Fibroblast of lung (primary cell): ENCODE results near the gene SLC5A1.

Source experiments
- EZH2 ChIP-seq: IDR thresholded peaks from 2 replicates; pipeline ENCODE4 v1.5.1; 2012; ENCODE audit warnings: low read length, control low read depth, mild to moderate bottlenecking; ENCODE audit errors: missing control alignments
- TF ChIP-seq, protein P1 (sequence below), 2 donors: IDR thresholded peaks in 1 of 2; conservative IDR thresholded peaks in 1 of 2; 1 replicate in 1 of 2; 2 replicates in 1 of 2; pipeline ENCODE4 v1.5.1; 2011 to 2012; ENCODE audit warnings: low read length in 2 of 2, control low read depth in 1 of 2, inconsistent platforms in 1 of 2, low read depth in 1 of 2, mild to moderate bottlenecking in 1 of 2

DNA sequence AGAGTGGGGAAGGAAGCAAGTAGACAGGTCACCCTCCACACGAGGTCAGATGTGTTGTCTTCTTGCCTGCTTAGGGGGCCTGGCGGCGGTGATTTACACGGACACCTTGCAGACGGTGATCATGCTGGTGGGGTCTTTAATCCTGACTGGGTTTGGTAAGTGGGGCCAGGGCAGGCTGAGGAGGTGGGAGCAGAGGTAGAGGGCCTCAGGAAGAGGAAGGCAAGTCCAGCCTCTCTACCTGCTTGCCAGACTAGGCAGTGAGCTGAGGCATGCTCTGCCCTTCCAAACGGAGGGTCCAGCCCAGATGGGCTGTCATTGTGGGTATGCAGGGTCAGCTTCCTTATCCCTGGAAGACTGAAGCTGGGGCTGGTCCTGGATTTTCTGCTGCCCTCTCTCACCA lies 39.9 kb downstream of the SLC5A1 start:
- no peak for TF ChIP-seq EZH2
- TF ChIP-seq, protein P1, sequence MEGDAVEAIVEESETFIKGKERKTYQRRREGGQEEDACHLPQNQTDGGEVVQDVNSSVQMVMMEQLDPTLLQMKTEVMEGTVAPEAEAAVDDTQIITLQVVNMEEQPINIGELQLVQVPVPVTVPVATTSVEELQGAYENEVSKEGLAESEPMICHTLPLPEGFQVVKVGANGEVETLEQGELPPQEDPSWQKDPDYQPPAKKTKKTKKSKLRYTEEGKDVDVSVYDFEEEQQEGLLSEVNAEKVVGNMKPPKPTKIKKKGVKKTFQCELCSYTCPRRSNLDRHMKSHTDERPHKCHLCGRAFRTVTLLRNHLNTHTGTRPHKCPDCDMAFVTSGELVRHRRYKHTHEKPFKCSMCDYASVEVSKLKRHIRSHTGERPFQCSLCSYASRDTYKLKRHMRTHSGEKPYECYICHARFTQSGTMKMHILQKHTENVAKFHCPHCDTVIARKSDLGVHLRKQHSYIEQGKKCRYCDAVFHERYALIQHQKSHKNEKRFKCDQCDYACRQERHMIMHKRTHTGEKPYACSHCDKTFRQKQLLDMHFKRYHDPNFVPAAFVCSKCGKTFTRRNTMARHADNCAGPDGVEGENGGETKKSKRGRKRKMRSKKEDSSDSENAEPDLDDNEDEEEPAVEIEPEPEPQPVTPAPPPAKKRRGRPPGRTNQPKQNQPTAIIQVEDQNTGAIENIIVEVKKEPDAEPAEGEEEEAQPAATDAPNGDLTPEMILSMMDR (conservative IDR thresholded peaks at IDR 0.05 in 1 of 2, IDR thresholded peaks at IDR 0.05 in 1 of 2; ENCODE audit: low read depth in 1 of 2, low read length in 2 of 2) = no peak
